SH-SY5Y (cell line): ENCODE data around the gene LITAFD.

ENCODE experiments used
- GATA2 ChIP-seq: IDR thresholded peaks from 2 replicates; pipeline ENCODE4 v1.6.1; 2011; ENCODE audit warnings: mild to moderate bottlenecking, low read depth, low read length
- GATA3 ChIP-seq: IDR thresholded peaks from 2 replicates; pipeline ENCODE4 v1.6.1; 2011; ENCODE audit warnings: low read depth, mild to moderate bottlenecking, low read length, moderate library complexity

GRCh38 chr16:8926827-8927226 is 44.7 kb downstream of the LITAFD start:
- TF ChIP-seq GATA3 (no peak), GATA2 (no peak)
